Glutamatergic neuron (in vitro differentiated cells): Measurements from ENCODE around the gene IL22RA1. TPM values are rescaled to one million over a fixed set of nuclear protein-coding genes. Genes with fewer than 3 reads are reported as not detected.
A peak's percentile ranks its signal among the peaks of the same experiment; 100 is the strongest.

Source experiments
- DNase-seq: peaks from one replicate; pipeline ENCODE4 v3.0.0; 2022
- H3K27ac Mint-ChIP-seq: one replicate; pipeline ENCODE4 v1.8.0; 2020; ENCODE audit warnings: mild to moderate bottlenecking, mixed read lengths, inconsistent platforms; ENCODE audit not compliant: unreplicated experiment
- H3K27me3 Mint-ChIP-seq: one replicate; pipeline ENCODE4 v1.8.0; 2020; ENCODE audit warnings: mild to moderate bottlenecking, moderate library complexity, mixed read lengths, inconsistent platforms; ENCODE audit not compliant: unreplicated experiment
- H3K36me3 Mint-ChIP-seq: one replicate; pipeline ENCODE4 v1.8.0; 2020; ENCODE audit warnings: mild to moderate bottlenecking, mixed read lengths, inconsistent platforms; ENCODE audit not compliant: unreplicated experiment
- H3K4me1 Mint-ChIP-seq: one replicate; pipeline ENCODE4 v1.8.0; 2020; ENCODE audit warnings: mild to moderate bottlenecking, low read depth, mixed read lengths, inconsistent platforms; ENCODE audit not compliant: unreplicated experiment
- H3K4me3 Mint-ChIP-seq: one replicate; pipeline ENCODE4 v1.8.0; 2020; ENCODE audit warnings: mild to moderate bottlenecking, mixed read lengths, inconsistent platforms; ENCODE audit not compliant: unreplicated experiment
- H3K9me3 Mint-ChIP-seq: one replicate; pipeline ENCODE4 v1.8.0; 2020; ENCODE audit warnings: mild to moderate bottlenecking, moderate library complexity, mixed read lengths, inconsistent platforms; ENCODE audit not compliant: unreplicated experiment
- CTCF ChIP-seq: fragments of 200-600 bp; sonication (generic); IDR thresholded peaks from one replicate; pipeline ENCODE4 v1.5.0; 2021; ENCODE audit not compliant: partially characterized antibody, unreplicated experiment
- total RNA-seq: library from RNA; stranded (reverse); fragmentation: NEBNext Ultra II Directional; extraction: Animal tissue kit (Norgen Biotek cat#: 25700); gene quantifications from one replicate; pipeline ENCODE4 v1.2.1, GENCODE V29; 2021; ENCODE audit not compliant: unreplicated experiment

IL22RA1 gene
- total RNA-seq, 1 donor from 2014 or later = not detected

- no peak for TF ChIP-seq CTCF
- H3K4me1 Mint-ChIP-seq = peaks cover 1% of the 10 kb centered on the region
- H3K36me3 Mint-ChIP-seq = peaks cover 3% of the 10 kb centered on the region
- DNase-seq = no peak
- H3K9me3 Mint-ChIP-seq = no peaks in the 10 kb centered on the region
- H3K27me3 Mint-ChIP-seq = no peaks in the 10 kb centered on the region
- no peak overlapping the region for H3K4me3 Mint-ChIP-seq
- no peak overlapping the region for H3K27ac Mint-ChIP-seq
Measured at GRCh38 chr1:24074196-24074595, 68.7 kb downstream of the IL22RA1 start.

GRCh38 chr1:24071941-24072340, 71.0 kb downstream of the IL22RA1 start:
- no peak overlapping the region for H3K27ac Mint-ChIP-seq
- no peaks in the 10 kb centered on the region for H3K36me3 Mint-ChIP-seq
- no peak overlapping the region for H3K4me3 Mint-ChIP-seq
- no peak for DNase-seq
- H3K9me3 Mint-ChIP-seq = no peaks in the 10 kb centered on the region
- H3K27me3 Mint-ChIP-seq = peaks cover 2% of the 10 kb centered on the region
- H3K4me1 Mint-ChIP-seq = peaks cover 1% of the 10 kb centered on the region
- no peak for TF ChIP-seq CTCF

GRCh38 chr1:24070821-24071393, 72.0 kb downstream of the IL22RA1 start:
- Mint-ChIP-seq H3K36me3 (no peaks in the 10 kb centered on the region), H3K27ac (no peak overlapping the region), H3K27me3 (peaks cover 2% of the 10 kb centered on the region), H3K4me3 (peak overlapping the region; percentile 6), H3K4me1 (peaks cover 1% of the 10 kb centered on the region), H3K9me3 (no peaks in the 10 kb centered on the region)
- peak; percentile 78 for DNase-seq
- peak; percentile 96 for TF ChIP-seq CTCF

- Mint-ChIP-seq H3K4me1 (peaks cover 1% of the 10 kb centered on the region), H3K27me3 (peaks cover 2% of the 10 kb centered on the region), H3K36me3 (no peaks in the 10 kb centered on the region), H3K9me3 (no peaks in the 10 kb centered on the region), H3K27ac (no peak overlapping the region), H3K4me3 (no peak overlapping the region)
- TF ChIP-seq CTCF = no peak
- DNase-seq = no peak
Measured at GRCh38 chr1:24069817-24070216, 73.1 kb downstream of the IL22RA1 start.

Other genes with a start within 250 kb of the IL22RA1 start
- gene CNR2, start 229.8 kb downstream of the IL22RA1 start, total RNA-seq = not detected
- gene PNRC2, start 183.3 kb downstream of the IL22RA1 start, total RNA-seq = 106 TPM
- gene SRSF10, start 162.8 kb downstream of the IL22RA1 start, total RNA-seq = 158 TPM
- gene MYOM3, start 31.0 kb downstream of the IL22RA1 start, total RNA-seq = not detected
- 0.47 TPM for gene IFNLR1, start 44.1 kb upstream of the IL22RA1 start, total RNA-seq
- gene GRHL3, start 176.2 kb upstream of the IL22RA1 start, total RNA-seq = 0.37 TPM